ENCODE data around the gene FBXL12. TPM values are rescaled to one million over a fixed set of nuclear protein-coding genes. Genes with fewer than 3 reads are reported as not detected.
"Not testable (repeated sequence)": the region's sequence is repeated elsewhere in the genome, so short reads cannot be mapped to it uniquely, and the experiment has no call there.

FBXL12 gene
- total and polyA plus RNA-seq, 2 donors (not counting 1 experiment from before 2014, with no cell fraction given), result 41.5 to 79.4 TPM

DNA sequence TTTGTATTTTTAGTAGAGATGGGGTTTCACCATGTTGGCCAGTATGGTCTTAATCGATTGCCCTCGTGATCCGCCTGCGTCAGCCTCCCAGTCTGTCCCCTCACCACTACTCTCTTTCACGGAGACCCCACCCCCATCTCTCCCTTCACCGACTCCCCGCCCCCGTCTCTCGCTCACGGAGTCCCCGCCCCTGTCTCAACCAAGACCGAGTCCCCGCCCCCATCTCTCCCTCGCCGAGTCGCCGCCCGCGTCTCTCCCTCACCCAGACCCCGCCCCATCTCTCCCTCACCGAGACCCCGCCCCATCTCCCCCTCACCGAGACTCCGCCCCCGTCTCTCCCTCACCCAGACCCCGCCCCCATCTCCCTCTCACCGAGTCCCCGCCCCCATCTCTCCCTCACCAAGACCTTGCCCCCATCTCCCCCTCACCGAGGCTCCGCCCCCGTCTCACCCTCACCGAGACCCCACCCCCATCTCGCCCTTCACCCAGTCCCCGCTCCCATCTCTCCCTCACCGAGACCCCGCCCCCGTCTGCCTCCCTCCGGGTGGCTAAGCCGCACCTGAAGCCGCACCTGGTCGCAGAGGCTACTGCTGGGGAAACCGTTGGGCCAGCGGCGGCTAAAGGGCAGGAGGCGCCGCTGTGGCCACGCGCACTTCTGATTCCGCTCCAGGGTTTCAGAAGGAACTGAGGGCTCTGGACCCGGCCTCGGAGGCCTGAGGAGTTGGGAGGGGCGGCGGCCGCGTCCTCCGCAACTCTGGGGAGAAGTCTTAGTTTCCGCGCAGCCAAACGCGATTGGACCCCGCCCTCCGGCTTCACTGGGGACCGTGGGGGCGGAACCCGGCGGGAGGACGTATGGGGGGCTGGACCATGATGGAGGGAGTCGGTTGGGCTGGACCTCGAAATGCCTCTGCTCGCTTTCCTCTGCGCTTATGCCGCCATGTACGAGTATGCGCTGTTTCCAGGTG, 33.2 kb downstream of the FBXL12 start:
- H3K27me3 Mint-ChIP-seq, result no peaks in the 10 kb centered on the region
- Histone ChIP-seq H3K27me3 (replicated peaks in 1 of 4; ENCODE audit: control extremely low read depth in 1 of 4, control insufficient read depth in 3 of 4, insufficient read depth in 4 of 4, low read length in 3 of 4) (no peaks in the 10 kb centered on the region), H3K36me3 (replicated peaks in 1 of 2; ENCODE audit: control extremely low read depth in 1 of 2, control insufficient read depth in 1 of 2, extremely low read depth in 1 of 2, insufficient read depth in 2 of 2, low read length in 1 of 2) (no peaks in the 10 kb centered on the region), H3K79me2 (ENCODE audit: control insufficient read depth, insufficient read depth, low read length) (no peaks in the 10 kb centered on the region), H3K9me3 (ENCODE audit: control extremely low read depth in 1 of 3, control insufficient read depth in 2 of 3, insufficient read depth in 1 of 3, low read length in 2 of 3) (no peaks in the 10 kb centered on the region), H2AFZ (ENCODE audit: insufficient read depth, low read depth, low read length, poor library complexity, severe bottlenecking) (peak overlapping the region; percentile 79), H3K4me3 (ENCODE audit: control extremely low read depth in 1 of 5, extremely low read depth in 1 of 5, insufficient read depth in 1 of 5, low read depth in 2 of 5, low read length in 4 of 5) (peak overlapping the region; percentile 45 to 94 (median 75)), H3K27ac (ENCODE audit: low read length in 2 of 2) (peak overlapping the region; percentile 80 to 97), H3K4me1 (ENCODE audit: control insufficient read depth in 2 of 2, insufficient read depth in 2 of 2, low read length in 2 of 2) (peaks cover 5 to 14% of the 10 kb centered on the region in 2 donors), H4K20me1 (ENCODE audit: control insufficient read depth, insufficient read depth, low read length, poor library complexity, severe bottlenecking) (no peaks in the 10 kb centered on the region), H3K9ac (ENCODE audit: low read length) (peak overlapping the region; percentile 78), H3K4me2 (replicated peaks; ENCODE audit: low read depth, low read length, poor library complexity, severe bottlenecking) (peak overlapping the region; percentile 79)
- peak overlapping the region; percentile 92 for H3K4me3 Mint-ChIP-seq
- no peak for TF ChIP-seq EZH2 (IDR thresholded peaks at IDR 0.05; ENCODE audit: borderline replicate concordance, insufficient read depth, low read depth, low read length, poor library complexity, severe bottlenecking)
- TF ChIP-seq, protein P1, sequence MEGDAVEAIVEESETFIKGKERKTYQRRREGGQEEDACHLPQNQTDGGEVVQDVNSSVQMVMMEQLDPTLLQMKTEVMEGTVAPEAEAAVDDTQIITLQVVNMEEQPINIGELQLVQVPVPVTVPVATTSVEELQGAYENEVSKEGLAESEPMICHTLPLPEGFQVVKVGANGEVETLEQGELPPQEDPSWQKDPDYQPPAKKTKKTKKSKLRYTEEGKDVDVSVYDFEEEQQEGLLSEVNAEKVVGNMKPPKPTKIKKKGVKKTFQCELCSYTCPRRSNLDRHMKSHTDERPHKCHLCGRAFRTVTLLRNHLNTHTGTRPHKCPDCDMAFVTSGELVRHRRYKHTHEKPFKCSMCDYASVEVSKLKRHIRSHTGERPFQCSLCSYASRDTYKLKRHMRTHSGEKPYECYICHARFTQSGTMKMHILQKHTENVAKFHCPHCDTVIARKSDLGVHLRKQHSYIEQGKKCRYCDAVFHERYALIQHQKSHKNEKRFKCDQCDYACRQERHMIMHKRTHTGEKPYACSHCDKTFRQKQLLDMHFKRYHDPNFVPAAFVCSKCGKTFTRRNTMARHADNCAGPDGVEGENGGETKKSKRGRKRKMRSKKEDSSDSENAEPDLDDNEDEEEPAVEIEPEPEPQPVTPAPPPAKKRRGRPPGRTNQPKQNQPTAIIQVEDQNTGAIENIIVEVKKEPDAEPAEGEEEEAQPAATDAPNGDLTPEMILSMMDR (IDR thresholded peaks at IDR 0.05), result no peak
- ChIA-PET POLR2A (interaction anchor here (0.6 to 0.8 kb wide), 4 partner anchors 16 to 164 kb away, joined by 3 to 8 read pairs (median 5); partner anchors contain the start of gene FBXL12), CTCF (interaction anchor here (0.6 kb wide), 1 partner anchor 53 kb away, joined by 3 read pairs; no protein-coding TSS in a partner anchor)
- peak overlapping the region; percentile 95 for H3K27ac Mint-ChIP-seq
- no peaks in the 10 kb centered on the region for H3K9me3 Mint-ChIP-seq (ENCODE audit: insufficient read depth)
- DNase-seq (peak; percentile 97), ATAC-seq (ENCODE audit: low read depth) (peak; percentile 81)
- peaks cover 22% of the 10 kb centered on the region for H3K4me1 Mint-ChIP-seq
- under 1% methylated on average over 41 of the region's 74 CpGs for WGBS (ENCODE audit: insufficient coverage)
- intact Hi-C loops (cut with micrococcal nuclease), result loop anchor here (1.0 kb wide), 2 partner anchors 17 to 34 kb away; partner anchors contain the start of genes FBXL12 and ZNF846

DNA sequence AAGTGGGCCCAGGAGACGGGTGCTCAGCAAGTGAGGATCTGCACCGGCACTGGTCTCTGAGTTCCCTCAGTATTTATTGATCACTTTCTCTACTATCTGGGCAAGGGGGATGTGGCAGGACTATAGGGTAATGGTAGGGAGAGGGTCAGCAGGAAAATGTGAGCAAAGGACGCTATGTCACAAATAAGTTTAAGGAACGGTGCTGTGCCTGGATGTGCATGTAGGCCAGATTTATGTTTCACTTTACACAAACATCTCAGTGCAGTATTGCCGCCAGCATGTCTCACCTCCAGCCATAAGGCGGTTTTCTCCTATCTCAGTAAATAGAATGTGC, 34.7 kb downstream of the FBXL12 start:
- H4K20me1 ChIP-seq (ENCODE audit: control insufficient read depth, insufficient read depth, low read length, poor library complexity, severe bottlenecking); H3K9ac ChIP-seq (ENCODE audit: low read length); H3K27ac ChIP-seq (ENCODE audit: low read length in 2 of 2); H3K27me3 ChIP-seq (replicated peaks in 1 of 4; ENCODE audit: control extremely low read depth in 1 of 4, control insufficient read depth in 3 of 4, insufficient read depth in 4 of 4, low read length in 3 of 4); H3K36me3 ChIP-seq (replicated peaks in 1 of 2; ENCODE audit: control extremely low read depth in 1 of 2, control insufficient read depth in 1 of 2, extremely low read depth in 1 of 2, insufficient read depth in 2 of 2, low read length in 1 of 2); POLR2A ChIA-PET; H3K27me3 Mint-ChIP-seq; H3K9me3 ChIP-seq (ENCODE audit: control extremely low read depth in 1 of 3, control insufficient read depth in 2 of 3, insufficient read depth in 1 of 3, low read length in 2 of 3); H3K4me3 ChIP-seq (ENCODE audit: control extremely low read depth in 1 of 5, extremely low read depth in 1 of 5, insufficient read depth in 1 of 5, low read depth in 2 of 5, low read length in 4 of 5); CTCF ChIA-PET; intact Hi-C loops (cut with micrococcal nuclease); H3K9me3 Mint-ChIP-seq (ENCODE audit: insufficient read depth); DNase-seq; H3K4me2 ChIP-seq (replicated peaks; ENCODE audit: low read depth, low read length, poor library complexity, severe bottlenecking); ATAC-seq (ENCODE audit: low read depth); H3K79me2 ChIP-seq (ENCODE audit: control insufficient read depth, insufficient read depth, low read length): not testable (repeated sequence)
- 100% methylated on average over 2 of the region's 6 CpGs for WGBS (ENCODE audit: insufficient coverage)
- peak overlapping the region; percentile 55 for H3K4me3 Mint-ChIP-seq
- peaks cover 18% of the 10 kb centered on the region for H3K4me1 Mint-ChIP-seq
- peaks cover 5 to 14% of the 10 kb centered on the region in 2 donors for H3K4me1 ChIP-seq (ENCODE audit: control insufficient read depth in 2 of 2, insufficient read depth in 2 of 2, low read length in 2 of 2)
- H2AFZ ChIP-seq (ENCODE audit: insufficient read depth, low read depth, low read length, poor library complexity, severe bottlenecking), result peak overlapping the region; percentile 48
- peak overlapping the region; percentile 71 for H3K27ac Mint-ChIP-seq
